GM19372 (cell line): ENCODE results near the gene KCNK7.

Source experiments
- ATAC-seq: cut with Tn5 transposase; IDR thresholded peaks from one replicate; pipeline ENCODE4 v1.9.1; 2021; ENCODE audit warnings: mild to moderate bottlenecking, low read depth, moderate library complexity; ENCODE audit not compliant: unreplicated experiment

Gene KCNK7

DNA sequence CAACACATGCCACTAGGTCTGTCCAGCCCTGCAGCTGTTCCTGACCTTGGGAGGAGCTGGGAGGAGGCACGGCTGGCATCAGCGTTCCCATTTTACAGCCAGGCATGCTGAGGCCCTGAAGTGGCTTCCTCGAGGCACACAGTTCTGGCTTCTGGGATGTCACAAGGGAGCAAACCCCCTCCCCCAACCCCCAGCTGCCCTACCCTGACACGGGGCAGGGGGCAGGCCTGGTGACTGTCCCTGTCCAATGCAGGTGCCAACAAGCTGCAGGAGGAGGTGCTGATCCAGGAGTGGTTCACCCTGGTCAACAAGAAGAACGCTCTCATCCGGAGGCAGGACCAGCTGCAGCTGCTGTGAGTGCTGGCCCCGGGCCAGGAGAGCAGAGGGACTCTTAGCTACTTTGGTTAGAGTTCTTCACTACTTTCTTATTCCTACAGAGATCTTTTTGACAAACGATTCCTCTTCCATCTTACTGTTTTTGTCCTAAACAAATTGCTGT is 5.3 kb downstream of the KCNK7 start:
- ATAC-seq = no peak

DNA sequence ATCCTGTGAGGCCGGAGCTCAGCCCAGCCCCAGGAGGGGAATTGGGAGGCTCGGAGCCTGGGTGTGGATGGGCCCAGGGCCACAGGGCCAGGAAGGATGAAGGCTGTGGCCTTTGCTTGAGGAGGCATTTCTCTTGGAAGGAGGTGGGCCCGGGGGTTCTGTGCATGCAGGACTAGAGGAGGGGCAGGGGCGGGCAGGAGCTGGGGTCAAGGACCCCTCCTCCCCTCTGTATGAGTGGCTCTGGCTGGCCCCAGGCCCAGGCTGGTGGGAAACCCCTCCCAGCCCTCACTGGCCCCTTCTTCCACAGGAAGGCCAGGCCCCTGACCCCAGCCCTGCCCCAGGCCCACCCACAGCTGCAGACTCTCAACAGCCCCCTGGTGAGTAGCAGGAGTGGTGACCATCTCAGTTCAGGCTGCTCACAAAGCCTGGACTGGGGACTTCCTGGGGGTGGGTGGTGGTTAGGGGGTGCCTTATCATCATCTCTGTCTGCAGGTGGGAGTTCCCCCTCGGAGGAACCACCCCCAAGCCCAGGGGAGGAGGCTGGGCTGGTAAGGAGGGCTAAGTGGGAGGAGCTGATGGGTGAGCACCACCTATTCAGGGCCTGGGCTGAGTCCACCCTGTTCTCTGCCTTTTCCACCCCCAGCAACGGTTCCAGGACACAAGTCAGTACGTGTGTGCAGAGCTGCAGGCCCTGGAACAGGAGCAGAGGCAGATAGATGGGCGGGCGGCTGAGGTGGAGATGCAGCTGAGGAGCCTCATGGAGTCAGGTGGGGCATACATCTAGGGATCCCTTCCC is 6.0 kb downstream of the KCNK7 start:
- ATAC-seq = no peak

DNA sequence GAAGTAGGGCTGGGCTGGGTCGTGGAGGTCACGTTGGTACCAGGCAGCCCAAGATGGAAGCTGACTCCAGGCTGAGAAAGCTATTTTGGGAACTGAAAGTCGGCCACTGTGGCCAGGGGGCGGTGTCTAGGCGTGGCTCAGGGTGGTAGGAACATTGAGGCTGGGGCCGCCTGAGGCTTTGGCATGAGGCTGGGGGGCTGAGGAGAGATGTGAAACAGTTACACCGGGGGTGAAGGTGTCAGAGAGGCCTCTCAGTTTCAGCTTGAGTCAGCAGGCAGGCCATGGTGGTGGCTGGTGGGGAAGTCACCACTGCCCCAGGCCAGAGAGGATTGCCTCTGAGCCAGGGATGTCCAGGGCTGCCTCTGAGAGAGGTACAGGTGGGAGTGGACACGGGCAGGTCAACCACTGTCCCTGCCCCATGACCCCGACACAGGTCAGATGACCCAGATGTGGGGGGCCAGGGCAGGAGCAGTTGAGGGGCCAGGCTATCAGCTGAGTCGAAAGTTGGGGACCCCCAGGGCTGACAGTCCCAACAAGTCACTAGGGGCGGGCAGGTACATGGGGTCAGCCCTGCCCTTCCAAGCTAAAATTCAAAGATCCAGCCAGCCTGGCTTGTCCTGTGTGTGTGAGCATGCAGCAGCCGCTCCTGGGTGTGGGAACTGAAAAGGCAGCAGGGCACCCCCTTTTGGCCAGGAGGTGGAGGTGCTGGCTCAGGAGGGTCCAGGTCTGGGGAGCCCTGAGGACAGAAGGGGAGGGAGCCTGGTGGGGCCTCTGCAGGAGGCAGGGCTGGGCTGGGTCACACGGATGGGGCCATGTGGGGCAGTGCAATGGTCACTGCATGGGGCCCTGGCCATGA is 7.2 kb downstream of the KCNK7 start:
- ATAC-seq = peak; percentile 73

DNA sequence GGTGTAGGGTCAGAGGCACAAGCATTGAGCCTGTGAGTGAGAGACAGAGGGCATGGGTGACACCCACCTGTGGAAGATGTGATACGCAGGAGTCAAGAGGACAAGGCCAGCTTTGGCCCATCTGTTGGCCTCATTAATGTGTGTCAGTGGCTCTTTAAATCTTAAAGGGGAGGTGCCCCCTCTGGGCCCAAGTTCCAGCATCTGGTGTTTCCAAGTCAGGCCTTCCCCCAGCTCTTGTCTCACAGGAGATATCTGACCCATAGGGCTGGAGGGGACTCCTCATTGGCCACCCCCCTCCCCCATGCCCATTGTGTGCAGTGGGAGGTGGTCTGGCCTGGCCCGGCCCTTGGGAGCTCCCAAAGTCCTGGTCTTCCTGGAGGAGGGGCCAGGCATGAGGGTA is 8.9 kb downstream of the KCNK7 start:
- ATAC-seq = no peak

DNA sequence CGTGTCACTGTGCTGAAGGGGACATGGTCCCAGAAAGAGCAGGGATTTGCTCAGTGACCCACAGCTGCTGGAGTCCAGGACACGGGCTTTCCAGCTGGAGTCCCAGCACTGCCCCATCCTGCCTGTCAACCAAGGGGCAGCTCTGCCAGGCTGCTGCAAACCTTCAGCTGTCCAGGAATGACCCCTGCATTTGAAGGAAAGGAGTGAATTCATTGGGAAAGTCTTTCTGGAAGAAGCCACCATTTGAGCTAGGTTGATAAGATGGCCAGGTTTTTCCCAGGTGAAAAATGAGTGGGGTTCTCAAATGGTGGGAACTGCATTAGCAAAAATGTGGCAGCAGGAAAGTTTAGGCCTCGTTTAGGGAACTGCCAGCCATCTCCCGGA is 9.4 kb downstream of the KCNK7 start:
- no peak for ATAC-seq

DNA sequence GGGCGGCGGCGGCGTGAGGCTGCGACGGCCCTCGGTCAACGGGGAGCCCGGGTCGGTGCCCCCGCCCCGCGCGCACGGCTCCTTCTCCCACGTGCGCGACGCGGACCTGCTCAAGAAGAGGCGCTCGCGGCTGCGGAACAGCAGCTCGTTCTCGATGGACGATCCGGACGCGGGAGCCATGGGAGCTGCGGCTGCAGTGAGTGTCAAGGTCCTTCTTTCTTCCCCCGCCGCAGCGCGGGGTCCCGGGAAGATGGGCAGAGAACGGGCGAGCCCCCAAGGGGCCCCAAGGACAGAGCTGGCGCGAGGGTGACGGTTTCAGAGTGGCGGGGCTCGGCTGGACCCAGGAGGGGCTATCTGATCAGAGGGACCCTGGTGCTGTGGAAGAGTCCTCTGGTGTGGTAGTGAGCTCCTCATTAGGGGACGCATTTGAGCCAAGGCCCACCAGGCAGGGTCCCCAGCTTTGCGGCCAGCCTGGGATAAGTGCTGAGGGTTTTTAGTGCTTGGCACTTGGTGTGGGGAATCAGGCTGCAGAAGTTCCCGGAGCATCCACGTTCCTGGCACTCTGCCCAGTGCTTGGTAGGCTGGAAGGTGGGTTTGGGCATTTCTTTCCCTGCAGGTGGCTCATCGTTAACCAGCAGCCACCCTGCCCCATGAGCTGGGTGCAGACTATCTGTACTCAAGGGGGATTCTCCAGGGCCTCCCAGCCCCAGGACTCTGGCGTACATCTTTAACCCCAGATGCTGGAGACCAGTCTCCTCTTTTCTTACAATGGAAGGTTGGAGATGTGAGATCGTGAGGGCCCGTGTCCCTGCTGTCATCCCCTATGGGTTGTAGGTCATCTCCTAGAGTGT is 10.0 kb downstream of the KCNK7 start:
- ATAC-seq = no peak

DNA sequence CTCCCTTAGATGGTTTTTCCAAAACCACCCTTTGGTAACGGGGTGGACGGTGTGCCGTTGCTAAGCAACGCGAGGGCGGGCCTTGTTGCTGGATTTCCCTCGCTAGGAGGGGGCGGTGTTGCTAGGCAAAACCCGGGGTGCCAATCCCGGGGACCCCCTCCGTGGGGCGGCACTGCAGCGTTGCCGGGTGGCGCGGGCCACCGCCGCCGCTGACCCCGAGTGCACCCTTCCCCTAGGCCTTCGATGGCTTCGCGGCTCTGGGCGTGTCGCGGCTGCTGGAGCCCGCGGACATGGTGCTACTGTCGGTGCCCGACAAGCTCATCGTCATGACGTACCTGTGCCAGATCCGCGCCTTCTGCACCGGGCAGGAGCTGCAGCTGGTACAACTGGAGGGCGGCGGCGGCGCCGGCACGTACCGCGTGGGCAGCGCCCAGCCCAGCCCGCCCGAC is 10.9 kb downstream of the KCNK7 start:
- ATAC-seq = no peak

DNA sequence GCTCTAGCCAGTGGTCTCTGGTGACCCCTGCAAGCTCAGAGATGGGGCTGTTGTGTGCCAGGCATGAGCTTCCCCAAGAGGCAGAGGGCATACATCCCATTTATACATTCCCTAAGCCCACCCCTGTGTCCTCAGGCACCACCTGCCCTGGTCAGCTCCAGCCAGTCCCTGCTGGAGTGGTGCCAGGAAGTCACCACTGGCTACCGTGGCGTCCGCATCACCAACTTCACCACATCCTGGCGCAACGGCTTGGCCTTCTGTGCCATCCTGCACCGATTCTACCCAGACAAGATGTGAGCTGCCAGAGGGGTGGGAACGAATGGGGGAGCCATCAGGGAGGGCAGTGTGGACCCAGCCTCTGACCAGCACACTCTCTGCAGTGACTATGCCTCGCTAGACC is 11.5 kb downstream of the KCNK7 start:
- ATAC-seq = no peak

DNA sequence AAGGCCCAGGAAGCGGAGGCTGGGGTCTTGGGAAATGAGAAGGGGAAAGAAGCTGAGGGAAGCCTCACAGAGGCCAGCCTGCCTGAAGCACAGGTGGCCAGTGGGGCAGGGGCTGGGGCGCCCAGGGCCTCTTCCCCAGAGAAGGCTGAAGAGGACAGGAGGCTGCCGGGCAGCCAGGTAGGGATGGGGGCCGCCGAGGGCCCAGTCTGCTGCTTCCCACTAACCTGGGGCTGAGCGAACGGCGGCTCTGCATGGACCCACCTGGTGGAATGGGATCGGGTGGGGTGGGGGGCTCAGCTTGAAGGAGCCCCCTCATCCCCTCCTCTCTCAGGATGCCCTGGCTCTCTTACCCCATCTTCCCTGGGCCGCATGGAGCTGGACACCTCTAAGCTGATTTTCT is 12.0 kb downstream of the KCNK7 start:
- no peak for ATAC-seq

DNA sequence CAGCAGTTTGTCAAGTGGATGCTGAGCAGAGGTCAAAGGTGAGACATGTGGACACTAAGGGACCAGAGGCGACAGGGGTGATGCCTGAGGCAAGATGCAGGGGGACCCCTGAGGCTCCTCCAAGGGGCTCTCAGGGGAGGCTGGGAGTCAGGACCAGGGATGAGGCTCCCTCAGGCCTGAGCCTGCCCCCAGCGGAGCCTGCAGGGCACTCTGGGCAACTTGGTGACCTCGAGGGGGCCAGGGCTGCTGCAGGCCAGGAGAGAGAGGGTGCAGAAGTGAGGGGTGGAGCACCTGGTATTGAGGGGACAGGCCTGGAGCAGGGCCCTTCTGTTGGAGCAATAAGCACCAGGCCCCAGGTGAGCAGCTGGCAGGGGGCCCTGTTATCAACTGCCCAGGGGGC is 13.7 kb downstream of the KCNK7 start:
- ATAC-seq = no peak

DNA sequence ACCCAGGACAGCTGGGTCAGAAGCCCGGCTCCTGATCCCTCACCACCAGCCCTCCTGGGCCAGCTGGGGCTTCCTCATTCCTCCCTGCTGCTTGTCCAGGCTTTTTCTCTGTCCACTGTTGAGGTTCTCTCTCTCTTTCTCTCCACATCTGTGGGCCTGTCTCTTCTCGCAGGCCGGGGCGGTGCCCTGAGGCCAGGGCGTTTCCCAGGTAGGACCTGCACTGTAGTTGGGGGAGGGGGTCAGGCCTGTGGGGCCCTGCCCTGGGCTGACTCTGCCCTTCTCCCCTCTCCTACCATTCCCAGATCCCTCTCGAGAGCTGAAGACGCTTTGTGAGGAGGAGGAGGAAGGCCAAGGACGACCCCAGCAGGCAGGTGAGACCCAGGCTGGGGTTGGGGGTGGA is 14.8 kb downstream of the KCNK7 start:
- ATAC-seq = no peak

DNA sequence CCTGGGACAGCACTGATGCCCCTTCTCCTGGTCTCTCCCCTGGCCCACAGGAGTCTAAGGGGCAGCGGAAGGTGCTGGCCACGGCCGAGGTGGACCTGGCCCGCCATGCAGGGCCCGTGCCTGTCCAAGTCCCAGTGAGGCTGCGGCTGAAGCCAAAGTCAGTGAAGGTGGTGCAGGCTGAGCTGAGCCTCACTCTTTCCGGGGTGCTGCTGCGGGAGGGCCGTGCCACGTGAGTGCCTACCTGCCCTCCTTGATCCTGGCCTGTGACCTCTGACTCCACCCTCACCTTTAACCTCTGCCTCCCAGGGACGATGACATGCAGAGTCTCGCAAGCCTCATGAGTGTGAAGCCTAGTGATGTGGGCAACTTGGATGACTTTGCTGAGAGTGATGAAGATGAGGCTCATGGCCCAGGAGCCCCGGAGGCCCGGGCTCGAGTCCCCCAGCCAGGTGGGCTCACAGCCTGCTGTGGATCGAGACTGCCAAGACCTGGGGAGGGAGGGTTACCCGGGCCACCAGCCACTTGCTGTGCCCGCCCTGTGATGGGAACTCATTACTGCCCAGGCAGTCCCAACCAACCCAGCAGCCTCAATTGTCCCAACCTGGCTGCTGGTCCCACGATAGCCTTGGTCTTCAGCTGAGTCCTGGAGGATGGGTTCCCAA is 15.4 kb downstream of the KCNK7 start:
- no peak for ATAC-seq

DNA sequence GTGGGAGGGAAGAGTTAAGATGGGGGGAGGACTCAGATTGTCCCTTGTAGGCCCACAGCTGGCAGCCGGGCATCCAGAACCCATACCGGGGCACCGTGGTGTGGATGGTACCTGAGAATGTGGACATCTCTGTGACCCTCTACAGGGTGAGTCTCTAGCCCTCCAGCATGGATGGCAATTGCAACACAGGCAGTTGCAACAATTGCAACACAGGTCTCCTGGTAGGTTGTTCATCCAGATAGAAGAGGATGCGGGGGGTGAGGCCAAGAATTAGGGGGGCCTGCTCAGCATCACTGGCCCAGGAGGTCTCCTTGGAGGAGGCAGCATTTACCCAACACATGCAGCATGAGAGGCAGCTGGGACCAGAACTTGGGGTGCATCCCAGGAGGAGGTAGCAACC is 16.3 kb downstream of the KCNK7 start:
- no peak for ATAC-seq

DNA sequence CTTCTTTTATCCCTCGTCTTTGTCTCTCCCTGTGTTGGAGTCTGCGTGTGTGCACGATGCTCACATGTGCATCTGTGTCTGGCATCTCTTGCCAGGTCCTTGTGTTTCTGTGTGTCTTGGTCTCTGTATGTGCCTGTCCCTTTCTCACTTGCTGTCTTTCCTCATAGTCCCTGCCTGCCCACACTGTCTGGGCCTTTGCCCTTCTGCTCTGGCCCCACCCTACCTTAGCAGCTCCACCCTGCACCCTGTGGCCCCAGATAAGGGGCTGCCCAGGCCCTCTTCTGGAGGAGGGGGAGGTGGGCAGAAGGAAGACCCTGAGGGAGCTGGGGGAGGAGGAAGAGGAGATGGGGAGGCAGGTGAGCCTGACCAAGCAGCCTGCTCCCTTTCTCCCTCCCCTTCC is 16.9 kb downstream of the KCNK7 start:
- ATAC-seq = no peak

DNA sequence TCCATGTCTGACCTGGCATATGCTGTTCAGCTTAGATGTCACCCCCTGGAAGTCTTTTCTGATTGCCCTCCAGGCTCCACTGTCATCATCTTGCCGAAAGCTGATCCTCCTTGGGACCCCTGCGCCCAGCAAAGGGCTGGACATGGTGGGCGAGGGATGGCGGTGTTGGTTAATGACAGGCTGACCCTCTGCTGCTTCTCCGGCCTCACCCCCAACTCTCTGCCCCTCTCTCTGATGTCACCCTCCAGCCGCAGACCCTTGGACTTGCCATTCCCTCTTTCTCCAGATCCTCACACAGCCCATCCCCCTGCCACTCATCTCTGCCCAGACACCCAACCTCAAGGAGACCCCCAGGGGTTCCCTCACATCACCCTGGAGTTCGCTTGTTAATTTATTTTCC is 17.5 kb downstream of the KCNK7 start:
- no peak for ATAC-seq

DNA sequence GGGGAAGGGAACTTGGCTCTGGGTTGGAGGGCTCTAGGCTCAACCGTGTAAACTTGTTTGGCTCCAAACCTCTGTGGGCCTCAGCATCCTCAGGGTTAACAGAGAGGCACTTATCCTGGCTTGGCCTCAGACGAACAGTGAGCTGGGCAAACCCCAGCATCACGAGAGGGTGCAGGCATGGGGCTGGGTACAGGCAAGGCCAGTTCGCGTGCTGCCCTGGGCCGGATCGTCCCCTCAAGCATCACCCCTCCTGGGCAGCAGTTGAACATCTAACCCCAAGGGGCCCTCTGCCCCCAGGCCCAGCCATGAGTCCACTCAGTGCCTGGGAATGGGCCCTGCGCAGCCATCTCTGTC is 17.9 kb downstream of the KCNK7 start:
- ATAC-seq = no peak

DNA sequence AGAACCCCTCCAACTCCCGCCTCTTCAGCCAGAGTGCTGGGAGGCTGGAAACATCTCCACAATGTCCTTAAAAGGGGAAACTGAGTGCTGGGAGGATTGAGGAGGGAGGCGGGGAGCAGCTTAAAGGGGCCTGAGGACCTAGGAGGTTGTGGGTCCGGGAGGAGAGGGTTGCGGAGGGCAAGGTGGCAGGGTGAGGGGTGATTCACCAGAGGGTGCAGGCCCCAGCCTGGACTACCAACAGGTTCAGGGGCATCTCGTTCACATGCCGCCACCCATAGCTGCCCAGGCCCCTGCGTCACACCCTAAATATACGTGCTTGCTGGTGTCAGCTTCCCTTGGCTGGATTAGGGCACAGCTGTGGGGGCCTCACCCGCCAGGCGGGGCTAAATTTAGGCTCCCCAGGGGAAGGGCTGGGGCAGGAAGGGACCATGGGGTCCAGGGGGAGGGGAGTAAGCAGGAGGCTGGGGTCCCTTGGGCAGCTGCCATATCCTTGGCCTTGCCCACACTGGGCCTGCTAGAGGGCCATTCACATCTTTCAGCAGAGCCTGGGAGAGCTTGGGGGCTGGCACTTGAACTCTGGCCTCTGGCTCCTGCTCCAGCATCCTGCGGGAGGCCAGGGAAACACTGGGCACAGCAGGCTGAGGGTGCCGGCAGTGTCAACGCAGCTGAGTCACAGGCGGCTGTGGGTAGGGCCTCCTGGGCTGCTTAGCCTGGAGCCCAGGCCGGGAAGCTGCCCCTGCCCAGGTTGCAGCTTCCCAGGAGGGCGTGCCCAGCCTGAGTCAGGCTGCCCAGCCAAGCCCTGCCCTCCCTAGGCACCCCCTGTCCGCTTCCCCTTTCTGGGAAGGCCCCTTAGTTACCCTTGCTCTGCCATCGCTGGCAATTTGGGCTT is 18.5 kb downstream of the KCNK7 start:
- ATAC-seq = no peak

DNA sequence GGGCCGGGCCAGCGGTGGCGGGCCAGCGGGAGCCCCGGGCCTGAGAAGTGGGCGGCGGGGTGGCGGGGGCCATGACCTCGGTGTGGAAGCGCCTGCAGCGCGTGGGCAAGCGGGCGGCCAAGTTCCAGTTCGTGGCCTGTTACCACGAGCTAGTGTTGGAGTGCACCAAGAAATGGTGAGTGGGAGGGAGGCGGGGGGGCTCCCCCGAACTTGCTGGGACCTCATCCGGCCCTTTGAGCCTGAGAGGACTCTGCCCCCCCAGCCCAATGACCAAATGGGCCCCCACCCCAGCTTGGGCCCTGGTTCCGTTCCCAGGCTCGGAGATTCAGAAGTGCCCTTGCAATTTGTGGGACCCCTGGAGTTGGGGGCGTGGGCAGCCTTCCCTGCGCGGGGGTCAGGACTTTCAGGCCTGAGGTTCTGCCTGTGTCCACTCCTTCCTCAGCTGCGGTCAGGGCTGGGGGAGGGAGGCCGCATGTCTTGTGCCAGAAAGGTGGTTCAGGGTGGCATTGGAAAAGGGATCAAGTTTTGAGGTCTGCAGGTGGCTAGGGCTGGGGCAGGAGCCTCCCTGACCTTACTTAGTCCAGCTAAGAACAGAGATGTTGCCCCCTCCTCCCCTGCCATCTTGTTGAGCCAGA is 19.3 kb downstream of the KCNK7 start:
- ATAC-seq = no peak
